HepG2 (cell line): ENCODE measurements around the gene BRD2. TPM values are rescaled to one million over a fixed set of nuclear protein-coding genes. Genes with fewer than 3 reads are reported as not detected.

Experiments used
- GABPB1 ChIP-seq: IDR thresholded peaks from 2 replicates; pipeline ENCODE4 v1.6.1; 2016; ENCODE audit warnings: mild to moderate bottlenecking, missing genetic modification reagents, moderate library complexity, missing compliant biosample characterization
- HBP1 ChIP-seq: IDR thresholded peaks from 2 replicates; pipeline ENCODE4 v1.6.1; 2016; ENCODE audit warnings: low read depth, control low read depth
- ISL2 ChIP-seq: sonication (generic); formaldehyde crosslinking; IDR thresholded peaks from 2 replicates; pipeline ENCODE4 v1.5.0; 2020; ENCODE audit warnings: missing genetic modification reagents
- MED13 ChIP-seq: sonication (generic); formaldehyde crosslinking; IDR thresholded peaks from 2 replicates; pipeline ENCODE4 v1.5.0; 2020; ENCODE audit warnings: missing genetic modification reagents
- MTA1 ChIP-seq: sonication (generic); formaldehyde crosslinking; IDR thresholded peaks from 2 replicates; pipeline ENCODE4 v1.4.0; 2020; ENCODE audit warnings: missing genetic modification reagents, mild to moderate bottlenecking, borderline replicate concordance
- MXD4 ChIP-seq: IDR thresholded peaks from 2 replicates; pipeline ENCODE4 v1.6.1; 2016; ENCODE audit warnings: mild to moderate bottlenecking, missing biosample characterization, missing genetic modification reagents
- NFE2 ChIP-seq: sonication (generic); formaldehyde crosslinking; IDR thresholded peaks from 2 replicates; pipeline ENCODE4 v1.4.0; 2020; ENCODE audit warnings: missing genetic modification reagents
- NR2F6 ChIP-seq, 2 experiments: IDR thresholded peaks; 2 replicates each; pipeline ENCODE4 v1.6.1; 2016; ENCODE audit warnings: antibody characterized with exemption in 1 of 2, mild to moderate bottlenecking in 1 of 2
- NR3C1 ChIP-seq: sonication (generic); formaldehyde crosslinking; IDR thresholded peaks from 2 replicates; pipeline ENCODE4 v1.4.0; 2020; ENCODE audit warnings: missing genetic modification reagents
- PAWR ChIP-seq: sonication (generic); formaldehyde crosslinking; IDR thresholded peaks from 2 replicates; pipeline ENCODE4 v1.4.0; 2020; ENCODE audit warnings: missing genetic modification reagents, mild to moderate bottlenecking, borderline replicate concordance
- PLSCR1 ChIP-seq: sonication (generic); formaldehyde crosslinking; IDR thresholded peaks from 2 replicates; pipeline ENCODE4 v1.5.0; 2020; ENCODE audit warnings: missing genetic modification reagents, mild to moderate bottlenecking, borderline replicate concordance
- REST ChIP-seq, 2 experiments: IDR thresholded peaks; 2 replicates each; pipeline ENCODE4 v1.6.1; 2011 to 2012; ENCODE audit warnings: low read length in 2 of 2, borderline replicate concordance in 1 of 2, low read depth in 1 of 2, mild to moderate bottlenecking in 1 of 2, moderate library complexity in 1 of 2
- SNAPC5 ChIP-seq: sonication (generic); formaldehyde crosslinking; IDR thresholded peaks from 2 replicates; pipeline ENCODE4 v1.8.1; 2023; ENCODE audit warnings: mild to moderate bottlenecking, missing genetic modification reagents, borderline replicate concordance
- ZMAT5 ChIP-seq: sonication (generic); formaldehyde crosslinking; IDR thresholded peaks from 2 replicates; pipeline ENCODE4 v1.5.0; 2020; ENCODE audit warnings: mild to moderate bottlenecking, low read depth, missing genetic modification reagents, borderline replicate concordance
- ZNF180 ChIP-seq: sonication (generic); formaldehyde crosslinking; IDR thresholded peaks from 2 replicates; pipeline ENCODE4 v1.4.0; 2020; ENCODE audit warnings: low read depth, missing genetic modification reagents, borderline replicate concordance
- ZNF281 ChIP-seq: sonication (generic); formaldehyde crosslinking; IDR thresholded peaks from 2 replicates; pipeline ENCODE4 v1.4.0; 2020; ENCODE audit warnings: missing genetic modification reagents, borderline replicate concordance
- ZNF3 ChIP-seq: IDR thresholded peaks from 2 replicates; pipeline ENCODE4 v1.7.0; 2017; ENCODE audit warnings: inconsistent platforms
- ZNF510 ChIP-seq: sonication (generic); formaldehyde crosslinking; IDR thresholded peaks from 2 replicates; pipeline ENCODE4 v1.4.0; 2020; ENCODE audit warnings: low read depth, mild to moderate bottlenecking, missing genetic modification reagents
- ZNF589 ChIP-seq: sonication (generic); formaldehyde crosslinking; conservative IDR thresholded peaks from 2 replicates; pipeline ENCODE4 v1.8.0; 2022; ENCODE audit warnings: mild to moderate bottlenecking, moderate library complexity, missing genetic modification reagents
- ZNF644 ChIP-seq: IDR thresholded peaks from 2 replicates; pipeline ENCODE4 v1.6.1; 2016; ENCODE audit warnings: low read depth
- ZNF703 ChIP-seq: sonication (generic); formaldehyde crosslinking; IDR thresholded peaks from 2 replicates; pipeline ENCODE4 v1.5.1; 2020; ENCODE audit warnings: missing genetic modification reagents, mild to moderate bottlenecking, moderate library complexity, borderline replicate concordance
- ZSCAN31 ChIP-seq: sonication (generic); formaldehyde crosslinking; IDR thresholded peaks from 2 replicates; pipeline ENCODE4 v1.5.0; 2020; ENCODE audit warnings: low read depth, mild to moderate bottlenecking, missing genetic modification reagents
- polyA plus RNA-seq, 8 experiments: library from polyadenylated mRNA; depleted of rRNA in 3 of 8; stranded (reverse) in 7 of 8; unstranded in 1 of 8; fragments of >200 nt; fragmentation: Illumina TruSeq in 4 of 8; extraction: Trizol in 4 of 8; gene quantifications; 2 replicates each; pipeline versions ENCODE4 v1.2.1 to v1.2.3, GENCODE V29; 2011 to 2016; ENCODE audit warnings: low read depth in 4 of 8, missing spikeins in 1 of 8, mixed read lengths in 1 of 8; ENCODE audit not compliant: insufficient read depth in 1 of 8
- total RNA-seq, 5 experiments: library from RNA; depleted of rRNA; stranded (reverse); fragments of >200 nt; fragmentation: Illumina TruSeq; extraction: Trizol; gene quantifications; 2 replicates each; pipeline ENCODE4 v1.2.3, GENCODE V29; 2016; ENCODE audit warnings: low read depth in 1 of 5

Gene BRD2
- total and polyA plus RNA-seq, 2 of the 13 experiments (the other 11 are each of a cell fraction or from before 2014, with no cell fraction given), result 143 to 202 TPM

GRCh38 chr6:32971242-32971580 lies 2.8 kb downstream of the BRD2 start (continued):
- 0 out of 2 replicates have a peak, but pooled peaks have one; percentile 15 for TF ChIP-seq ZNF589 (CRISPR knock-in tag)
- TF ChIP-seq GABPB1 (CRISPR knock-in tag), result no peak
- peak; percentile 86 for TF ChIP-seq ZNF703 (CRISPR knock-in tag)
- TF ChIP-seq ISL2 (CRISPR knock-in tag), result no peak
- TF ChIP-seq MTA1 (CRISPR knock-in tag), result no peak; the same call in 1 of the 2 replicates
- no peak for TF ChIP-seq NFE2
- no peak for TF ChIP-seq ZNF644 (CRISPR knock-in tag)
- peak; percentile 30; the same call in 1 of the 2 replicates for TF ChIP-seq ZSCAN31
- peak; percentile 73; the same call in 1 of the 2 replicates for TF ChIP-seq HBP1 (CRISPR knock-in tag)
- no peak; the same call in 1 of the 2 replicates for TF ChIP-seq MXD4 (CRISPR knock-in tag)
- no peak for TF ChIP-seq PLSCR1 (CRISPR knock-in tag)
- no peak for TF ChIP-seq ZNF510
- no peak for TF ChIP-seq ZNF281 (CRISPR knock-in tag)
- TF ChIP-seq MED13 (CRISPR knock-in tag), result no peak
- no peak for TF ChIP-seq NR2F6 (IDR thresholded peaks at IDR 0.05)
- TF ChIP-seq NR2F6 (CRISPR knock-in tag; IDR thresholded peaks at IDR 0.05), result no peak
- no peak for TF ChIP-seq NR3C1 (CRISPR knock-in tag)
- no peak for TF ChIP-seq SNAPC5 (CRISPR knock-in tag)
- TF ChIP-seq ZNF180 (CRISPR knock-in tag), result no peak
- no peak for TF ChIP-seq REST (IDR thresholded peaks at IDR 0.05; ENCODE audit: borderline replicate concordance in 1 of 2, low read depth in 1 of 2, low read length in 2 of 2)
- no peak for TF ChIP-seq ZMAT5 (CRISPR knock-in tag)
- peak; percentile 86; the same call in 1 of the 2 replicates for TF ChIP-seq PAWR (CRISPR knock-in tag)
- no peak for TF ChIP-seq ZNF3 (CRISPR knock-in tag)
